OCI-LY7 (cell line): ENCODE results near the gene PSD2. TPM values are rescaled to one million over a fixed set of nuclear protein-coding genes. Genes with fewer than 3 reads are reported as not detected.

Experiments
- BruUV-seq: library from RNA; stranded (reverse); fragments of 400-500 nt; replicated peaks from 2 replicates; lab custom pipeline; 2021; lab: Mats Ljungman, UMichigan
- CTCF ChIA-PET: fragments of 300-600 bp; sonication (Branson Sonifier 250); formaldehyde crosslinking; loops from one replicate; lab custom pipeline; 2022; ENCODE audit warnings: antibody characterized with exemption; ENCODE audit not compliant: unreplicated experiment; lab: Charles Lee
- POLR2A ChIA-PET: fragments of 300-600 bp; sonication (Branson Sonifier 250); formaldehyde crosslinking; loops from one replicate; lab custom pipeline; 2022; ENCODE audit warnings: antibody characterized with exemption; lab: Charles Lee
- DNase-seq: peaks from one replicate; pipeline ENCODE4 v3.0.0-alpha.2; 2015; ENCODE audit warnings: low spot score
- H2AFZ ChIP-seq: fragments of 200-600 bp; sonication (generic), shearing (Covaris generic); 2 replicates; pipeline ENCODE4 v1.6.1; 2014; ENCODE audit warnings: mild to moderate bottlenecking, antibody characterized with exemption, low read length, moderate library complexity
- H3K27ac ChIP-seq: fragments of 200-600 bp; sonication (generic); 2 replicates; pipeline ENCODE4 v1.5.1; 2014; ENCODE audit warnings: mixed run types, low read depth, mild to moderate bottlenecking, moderate library complexity, low read length, inconsistent platforms; ENCODE audit not compliant: poor library complexity, severe bottlenecking
- H3K36me3 ChIP-seq: fragments of 200-600 bp; sonication (generic); 2 replicates; pipeline ENCODE4 v1.6.1; 2014; ENCODE audit warnings: mild to moderate bottlenecking, antibody characterized with exemption, low read length, moderate library complexity, mixed read lengths; ENCODE audit not compliant: insufficient read depth
- H3K4me1 ChIP-seq: fragments of 200-600 bp; sonication (generic); 2 replicates; pipeline ENCODE4 v1.5.1; 2014; ENCODE audit warnings: mild to moderate bottlenecking, low read length; ENCODE audit not compliant: insufficient read depth, poor library complexity, severe bottlenecking
- H3K4me2 ChIP-seq: fragments of 200-600 bp; sonication (generic); 2 replicates; pipeline ENCODE4 v1.6.1; 2014; ENCODE audit warnings: mild to moderate bottlenecking, low read length
- H3K4me3 ChIP-seq: fragments of 200-600 bp; sonication (generic); 2 replicates; pipeline ENCODE4 v1.5.1; 2014; ENCODE audit warnings: mild to moderate bottlenecking, low read depth, low read length; ENCODE audit not compliant: poor library complexity, severe bottlenecking
- H3K79me2 ChIP-seq: fragments of 200-600 bp; sonication (generic); 2 replicates; pipeline ENCODE4 v1.6.1; 2016; ENCODE audit warnings: low read depth, mild to moderate bottlenecking, low read length, moderate library complexity, mixed read lengths; ENCODE audit not compliant: insufficient read depth
- H3K9me2 ChIP-seq: fragments of 200-600 bp; sonication (generic); 2 replicates; pipeline ENCODE4 v1.6.1; 2016; ENCODE audit warnings: mild to moderate bottlenecking, low read length, mixed read lengths; ENCODE audit not compliant: insufficient read depth
- H3K9me3 ChIP-seq: fragments of 200-600 bp; sonication (generic); 2 replicates; pipeline ENCODE4 v1.6.1; 2014; ENCODE audit warnings: mild to moderate bottlenecking, mixed run types, low read length, mixed read lengths
- H4K20me1 ChIP-seq: fragments of 200-600 bp; sonication (generic); 2 replicates; pipeline ENCODE4 v1.6.1; 2014; ENCODE audit warnings: mild to moderate bottlenecking, antibody characterized with exemption, low read length, moderate library complexity, mixed read lengths; ENCODE audit not compliant: insufficient read depth
- EZH2phosphoT487 ChIP-seq: fragments of 200-600 bp; sonication (generic); IDR thresholded peaks from 2 replicates; pipeline ENCODE4 v1.6.1; 2018; ENCODE audit warnings: low read depth, borderline replicate concordance, mild to moderate bottlenecking, mixed run types, antibody characterized with exemption, low read length, moderate library complexity, mixed read lengths
- intact Hi-C: fragments of 100-400 bp; cut with micrococcal nuclease; formaldehyde crosslinking; loops from one replicate; pipeline ENCODE4 v1.10.0; 2022; ENCODE audit not compliant: unreplicated experiment
- total RNA-seq, 2 experiments: library from RNA; depleted of rRNA in 1 of 2; stranded (reverse); fragments of >200 nt in 1 of 2; shearing (Covaris generic) in 1 of 2; gene quantifications; 2 replicates each; pipeline ENCODE4 v1.2.3, GENCODE V29; 2014 to 2022
- TF ChIP-seq, protein P1 (sequence below): fragments of 200-600 bp; sonication (generic); conservative IDR thresholded peaks from 2 replicates; pipeline ENCODE4 v1.5.1; 2014; ENCODE audit warnings: mild to moderate bottlenecking, antibody characterized with exemption, low read length, moderate library complexity, mixed read lengths

Gene PSD2
- total RNA-seq, 2 experiments from 2014 or later, result 0.11 to 0.13 TPM

- POLR2A ChIA-PET, result no interaction called here
- intact Hi-C loops, result no loop called here
- CTCF ChIA-PET, result no interaction called here
Measured at GRCh38 chr5:139869042-139869790, 73.6 kb downstream of the PSD2 start.

DNA sequence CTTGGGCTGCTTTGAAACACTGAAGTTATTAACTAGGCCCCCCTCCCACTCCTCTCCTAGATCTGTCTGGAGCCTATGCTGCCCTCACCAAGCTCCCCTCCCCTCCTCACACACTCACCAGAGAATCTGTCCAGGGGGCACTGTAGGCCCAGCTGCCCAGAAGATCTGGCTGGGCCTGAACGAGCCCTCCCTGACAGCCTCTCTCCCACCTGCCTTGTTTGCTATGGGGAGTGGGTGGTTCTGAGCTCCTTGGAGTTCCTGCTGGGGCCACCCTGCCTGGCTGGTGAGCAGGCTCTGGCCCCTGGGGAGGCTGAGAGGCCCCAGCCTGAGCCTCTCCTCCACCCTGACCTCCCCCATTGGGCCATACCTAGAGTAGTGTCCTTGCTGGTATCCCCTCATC lies 75.1 kb downstream of the PSD2 start:
- H2AFZ ChIP-seq, result no peak overlapping the region
- no peaks in the 10 kb centered on the region for H3K9me3 ChIP-seq
- H3K79me2 ChIP-seq, result no peaks in the 10 kb centered on the region
- BruUV-seq, result no TSS peak
- H3K27ac ChIP-seq, result no peak overlapping the region
- no peaks in the 10 kb centered on the region for H3K9me2 ChIP-seq
- no peak overlapping the region for H3K4me2 ChIP-seq
- CTCF ChIA-PET, result no interaction called here
- POLR2A ChIA-PET, result no interaction called here
- H3K36me3 ChIP-seq, result no peaks in the 10 kb centered on the region
- H3K4me1 ChIP-seq, result no peaks in the 10 kb centered on the region
- H3K4me3 ChIP-seq, result no peak overlapping the region
- TF ChIP-seq, protein P1, sequence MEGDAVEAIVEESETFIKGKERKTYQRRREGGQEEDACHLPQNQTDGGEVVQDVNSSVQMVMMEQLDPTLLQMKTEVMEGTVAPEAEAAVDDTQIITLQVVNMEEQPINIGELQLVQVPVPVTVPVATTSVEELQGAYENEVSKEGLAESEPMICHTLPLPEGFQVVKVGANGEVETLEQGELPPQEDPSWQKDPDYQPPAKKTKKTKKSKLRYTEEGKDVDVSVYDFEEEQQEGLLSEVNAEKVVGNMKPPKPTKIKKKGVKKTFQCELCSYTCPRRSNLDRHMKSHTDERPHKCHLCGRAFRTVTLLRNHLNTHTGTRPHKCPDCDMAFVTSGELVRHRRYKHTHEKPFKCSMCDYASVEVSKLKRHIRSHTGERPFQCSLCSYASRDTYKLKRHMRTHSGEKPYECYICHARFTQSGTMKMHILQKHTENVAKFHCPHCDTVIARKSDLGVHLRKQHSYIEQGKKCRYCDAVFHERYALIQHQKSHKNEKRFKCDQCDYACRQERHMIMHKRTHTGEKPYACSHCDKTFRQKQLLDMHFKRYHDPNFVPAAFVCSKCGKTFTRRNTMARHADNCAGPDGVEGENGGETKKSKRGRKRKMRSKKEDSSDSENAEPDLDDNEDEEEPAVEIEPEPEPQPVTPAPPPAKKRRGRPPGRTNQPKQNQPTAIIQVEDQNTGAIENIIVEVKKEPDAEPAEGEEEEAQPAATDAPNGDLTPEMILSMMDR, result no peak
- no peak for TF ChIP-seq EZH2phosphoT487
- DNase-seq, result no peak
- intact Hi-C loops, result no loop called here
- no peaks in the 10 kb centered on the region for H4K20me1 ChIP-seq

More at GRCh38 chr5:139869042-139869790, 73.6 kb downstream of the PSD2 start:
- H4K20me1 ChIP-seq, result no peaks in the 10 kb centered on the region
- no peaks in the 10 kb centered on the region for H3K4me1 ChIP-seq
- H3K36me3 ChIP-seq, result no peaks in the 10 kb centered on the region
- H3K9me2 ChIP-seq, result no peaks in the 10 kb centered on the region
- H3K4me2 ChIP-seq, result no peak overlapping the region
- H3K27ac ChIP-seq, result no peak overlapping the region
- H2AFZ ChIP-seq, result no peak overlapping the region
- BruUV-seq, result no TSS peak
- H3K79me2 ChIP-seq, result no peaks in the 10 kb centered on the region
- H3K4me3 ChIP-seq, result no peak overlapping the region
- no peak for TF ChIP-seq EZH2phosphoT487
- TF ChIP-seq, protein P1, result no peak
- no peak for DNase-seq
- no peaks in the 10 kb centered on the region for H3K9me3 ChIP-seq

- Histone ChIP-seq H3K9me3 (no peaks in the 10 kb centered on the region), H3K9me2 (no peaks in the 10 kb centered on the region), H3K36me3 (no peaks in the 10 kb centered on the region), H3K27ac (no peak overlapping the region), H3K4me3 (no peak overlapping the region), H3K4me1 (no peaks in the 10 kb centered on the region), H2AFZ (no peak overlapping the region), H4K20me1 (no peaks in the 10 kb centered on the region), H3K79me2 (no peaks in the 10 kb centered on the region), H3K4me2 (no peak overlapping the region)
- DNase-seq, result no peak
- intact Hi-C loops, result no loop called here
- no TSS peak for BruUV-seq
- no peak for TF ChIP-seq EZH2phosphoT487
- TF ChIP-seq, protein P1, result no peak
- CTCF ChIA-PET, result interaction anchor here (1.4 kb wide), 1 partner anchor 10 kb away, joined by 4 read pairs; no protein-coding TSS in a partner anchor
- POLR2A ChIA-PET, result no interaction called here
Measured at GRCh38 chr5:139871614-139872013, 76.0 kb downstream of the PSD2 start.
